Epithelial cell of esophagus (primary cell): ENCODE data around the gene CTNND2.

ENCODE experiments used
- DNase-seq: peaks from one replicate; pipeline ENCODE4 v3.0.0; 2010; ENCODE audit warnings: low read depth
- H3K4me3 ChIP-seq: 2 replicates; pipeline ENCODE4 v1.5.1; 2011; ENCODE audit warnings: mild to moderate bottlenecking, low read length, control low read depth
- CTCF ChIP-seq: IDR thresholded peaks from 2 replicates; pipeline ENCODE4 v1.5.1; 2011; ENCODE audit warnings: low read depth, mild to moderate bottlenecking, low read length, control low read depth, inconsistent platforms; ENCODE audit not compliant: insufficient read depth; ENCODE audit errors: missing control alignments

The CTNND2 gene

GRCh38 chr5:11398728-11399127 lies 505.5 kb downstream of the CTNND2 start:
- no peak overlapping the region for H3K4me3 ChIP-seq
- TF ChIP-seq CTCF: no peak
- no peak for DNase-seq

GRCh38 chr5:11397549-11397948 lies 506.7 kb downstream of the CTNND2 start:
- H3K4me3 ChIP-seq: no peak overlapping the region
- no peak for TF ChIP-seq CTCF

GRCh38 chr5:11396917-11397316 lies 507.3 kb downstream of the CTNND2 start:
- no peak for DNase-seq
- no peak overlapping the region for H3K4me3 ChIP-seq
- TF ChIP-seq CTCF: no peak

More at GRCh38 chr5:11397549-11397948, 506.7 kb downstream of the CTNND2 start:
- no peak for DNase-seq

- no peak overlapping the region for H3K4me3 ChIP-seq
- no peak for DNase-seq
- no peak for TF ChIP-seq CTCF
These were observed 509.3 kb downstream of the CTNND2 start for GRCh38 chr5:11394933-11395332.

- TF ChIP-seq CTCF: no peak
- no peak for DNase-seq
- H3K4me3 ChIP-seq: no peak overlapping the region
These were observed 513.9 kb downstream of the CTNND2 start for GRCh38 chr5:11390291-11390767.

- no peak for DNase-seq
- no peak overlapping the region for H3K4me3 ChIP-seq
- TF ChIP-seq CTCF: no peak
These were observed 516.9 kb downstream of the CTNND2 start for GRCh38 chr5:11387382-11387781.

GRCh38 chr5:11386398-11386797 lies 517.8 kb downstream of the CTNND2 start:
- H3K4me3 ChIP-seq: no peak overlapping the region
- TF ChIP-seq CTCF: no peak
- DNase-seq: no peak
